ENCODE results near the gene FBXO21.

- TF ChIP-seq CTCF (conservative IDR thresholded peaks at IDR 0.05; ENCODE audit: low read depth, low read length) = peak; percentile 48
- TF ChIP-seq ELK1 (IDR thresholded peaks at IDR 0.05; ENCODE audit: borderline replicate concordance, low read depth, low read length) = no peak
- TF ChIP-seq POLR2A (IDR thresholded peaks at IDR 0.05; ENCODE audit: low read depth, low read length) = no peak
- TF ChIP-seq, protein P1, sequence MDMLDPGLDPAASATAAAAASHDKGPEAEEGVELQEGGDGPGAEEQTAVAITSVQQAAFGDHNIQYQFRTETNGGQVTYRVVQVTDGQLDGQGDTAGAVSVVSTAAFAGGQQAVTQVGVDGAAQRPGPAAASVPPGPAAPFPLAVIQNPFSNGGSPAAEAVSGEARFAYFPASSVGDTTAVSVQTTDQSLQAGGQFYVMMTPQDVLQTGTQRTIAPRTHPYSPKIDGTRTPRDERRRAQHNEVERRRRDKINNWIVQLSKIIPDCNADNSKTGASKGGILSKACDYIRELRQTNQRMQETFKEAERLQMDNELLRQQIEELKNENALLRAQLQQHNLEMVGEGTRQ (IDR thresholded peaks at IDR 0.05; ENCODE audit: low read depth, low read length) = no peak
- no peak for TF ChIP-seq BHLHE40 (IDR thresholded peaks at IDR 0.05; ENCODE audit: low read depth, low read length)
- TF ChIP-seq SMC3 (IDR thresholded peaks at IDR 0.05; ENCODE audit: low read depth, low read length) = no peak
- no peak for TF ChIP-seq RAD21 (IDR thresholded peaks at IDR 0.05; ENCODE audit: low read length)
- TF ChIP-seq MAFK (IDR thresholded peaks at IDR 0.05; ENCODE audit: low read depth, low read length) = no peak
- TF ChIP-seq NFE2L2 (IDR thresholded peaks at IDR 0.05; ENCODE audit: low read depth, low read length) = no peak
- no peak for TF ChIP-seq MXI1 (IDR thresholded peaks at IDR 0.05; ENCODE audit: borderline replicate concordance, low read depth, low read length)
- TF ChIP-seq RCOR1 (IDR thresholded peaks at IDR 0.05; ENCODE audit: insufficient replicate concordance, low read length) = no peak
- no peak for TF ChIP-seq FOS (IDR thresholded peaks at IDR 0.05; ENCODE audit: low read depth, low read length)
- no peak for TF ChIP-seq RFX5 (IDR thresholded peaks at IDR 0.05; ENCODE audit: low read depth, low read length)
- no peak for TF ChIP-seq CEBPB (IDR thresholded peaks at IDR 0.05; ENCODE audit: low read depth, low read length)
These were observed 34.8 kb downstream of the FBXO21 start for GRCh38 chr12:117155278-117156060.
